HG03045 (cell line): ENCODE results near the gene LRRC4B.
"Not testable (repeated sequence)": the region's sequence is repeated elsewhere in the genome, so short reads cannot be mapped to it uniquely, and the experiment has no call there.

Experiments
- ATAC-seq: cut with Tn5 transposase; IDR thresholded peaks from one replicate; pipeline ENCODE4 v1.9.1; 2021; ENCODE audit warnings: mild to moderate bottlenecking, moderate library complexity; ENCODE audit not compliant: unreplicated experiment

Gene LRRC4B, protein sequence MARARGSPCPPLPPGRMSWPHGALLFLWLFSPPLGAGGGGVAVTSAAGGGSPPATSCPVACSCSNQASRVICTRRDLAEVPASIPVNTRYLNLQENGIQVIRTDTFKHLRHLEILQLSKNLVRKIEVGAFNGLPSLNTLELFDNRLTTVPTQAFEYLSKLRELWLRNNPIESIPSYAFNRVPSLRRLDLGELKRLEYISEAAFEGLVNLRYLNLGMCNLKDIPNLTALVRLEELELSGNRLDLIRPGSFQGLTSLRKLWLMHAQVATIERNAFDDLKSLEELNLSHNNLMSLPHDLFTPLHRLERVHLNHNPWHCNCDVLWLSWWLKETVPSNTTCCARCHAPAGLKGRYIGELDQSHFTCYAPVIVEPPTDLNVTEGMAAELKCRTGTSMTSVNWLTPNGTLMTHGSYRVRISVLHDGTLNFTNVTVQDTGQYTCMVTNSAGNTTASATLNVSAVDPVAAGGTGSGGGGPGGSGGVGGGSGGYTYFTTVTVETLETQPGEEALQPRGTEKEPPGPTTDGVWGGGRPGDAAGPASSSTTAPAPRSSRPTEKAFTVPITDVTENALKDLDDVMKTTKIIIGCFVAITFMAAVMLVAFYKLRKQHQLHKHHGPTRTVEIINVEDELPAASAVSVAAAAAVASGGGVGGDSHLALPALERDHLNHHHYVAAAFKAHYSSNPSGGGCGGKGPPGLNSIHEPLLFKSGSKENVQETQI

DNA sequence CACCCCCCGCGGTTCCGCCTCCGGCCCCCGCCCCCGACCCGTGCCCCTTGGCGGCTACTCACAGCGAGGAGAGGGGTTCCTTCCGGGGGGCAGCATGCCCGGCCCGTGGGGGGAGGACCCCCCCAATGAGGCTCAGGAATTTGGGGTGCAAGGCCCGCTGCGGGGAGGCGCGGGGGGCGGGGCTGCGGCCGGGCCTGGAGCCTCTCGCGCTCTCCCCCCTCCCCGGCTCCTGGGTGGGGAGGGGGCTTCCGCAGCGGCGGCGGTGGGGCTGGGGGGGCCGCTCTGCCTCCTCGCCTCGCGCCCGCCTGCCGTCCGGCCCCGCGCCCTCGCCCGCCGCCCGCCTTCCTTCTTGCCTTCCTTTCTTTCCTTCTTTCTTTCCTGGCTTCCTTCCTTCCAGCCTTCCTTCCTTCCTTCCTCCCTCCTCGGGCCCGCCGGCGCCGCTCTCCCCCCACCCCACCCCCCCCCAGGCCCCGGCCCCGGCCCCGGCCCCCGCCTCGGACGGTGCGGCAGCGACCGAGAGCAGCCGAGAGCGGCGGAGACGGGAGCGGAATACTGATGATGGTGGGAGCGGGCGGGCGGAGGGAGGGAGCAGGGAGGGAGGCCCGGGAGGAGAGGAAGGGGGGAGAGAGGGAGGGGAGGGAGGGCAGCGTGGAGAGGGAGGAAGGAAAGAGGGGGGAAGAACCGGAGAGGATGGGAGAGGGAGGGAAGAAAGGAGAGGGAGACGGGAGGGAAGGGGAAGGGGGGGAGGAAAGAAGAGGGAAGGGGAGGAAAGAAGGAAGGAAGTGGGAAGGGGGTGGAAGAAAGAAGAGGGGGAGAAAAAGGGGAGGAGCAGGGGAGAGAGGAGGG is at the start of gene LRRC4B:
LRRC4B (minus strand) TSS at position 554 of the 846 bp plus-strand sequence. CDS start 19,597 bp downstream, outside the sequence.
- ATAC-seq, result no peak

DNA sequence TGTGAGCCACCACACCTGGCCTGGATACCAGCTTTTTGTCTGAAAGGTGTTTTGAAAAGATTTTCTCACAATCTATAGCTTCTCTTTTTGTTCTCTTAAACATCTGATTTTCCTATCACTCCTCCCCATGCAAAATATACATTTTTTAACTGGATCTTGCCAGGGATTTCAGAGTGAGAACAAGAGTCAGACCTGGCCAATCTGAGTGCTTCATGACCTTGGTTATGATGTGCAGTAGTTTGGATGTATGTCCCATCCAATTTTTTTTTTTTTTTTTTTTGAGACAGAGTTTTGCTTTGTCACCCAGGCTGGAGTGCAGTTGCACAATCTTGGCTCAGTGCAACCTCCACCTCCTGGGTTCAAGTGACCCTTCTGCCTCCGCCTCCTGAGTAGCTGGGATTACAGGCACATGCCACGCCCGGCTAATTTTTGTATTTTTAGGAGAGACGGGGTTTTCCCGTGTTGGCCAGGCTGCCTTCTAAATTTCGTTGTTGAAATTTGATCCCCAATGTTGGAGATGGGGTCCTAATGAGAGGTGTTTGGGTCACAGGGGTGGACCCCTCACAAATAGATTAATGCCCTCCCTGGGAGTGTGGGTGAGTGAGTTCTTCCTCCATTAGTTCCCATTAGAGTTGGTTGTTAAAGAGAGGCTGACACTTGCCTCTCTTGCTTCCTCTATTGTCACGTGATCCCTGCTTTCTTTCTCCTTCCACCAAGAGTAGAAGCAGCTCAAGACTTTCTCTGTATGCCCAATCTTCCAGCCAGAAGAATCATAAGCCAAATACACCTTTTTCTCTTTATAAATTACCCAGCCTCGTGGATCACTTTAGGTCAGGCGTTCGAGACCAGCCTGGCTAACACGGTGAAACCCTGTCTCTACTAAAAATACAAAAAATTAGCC is 44.5 kb upstream of the LRRC4B start:
- ATAC-seq, result not testable (repeated sequence)

DNA sequence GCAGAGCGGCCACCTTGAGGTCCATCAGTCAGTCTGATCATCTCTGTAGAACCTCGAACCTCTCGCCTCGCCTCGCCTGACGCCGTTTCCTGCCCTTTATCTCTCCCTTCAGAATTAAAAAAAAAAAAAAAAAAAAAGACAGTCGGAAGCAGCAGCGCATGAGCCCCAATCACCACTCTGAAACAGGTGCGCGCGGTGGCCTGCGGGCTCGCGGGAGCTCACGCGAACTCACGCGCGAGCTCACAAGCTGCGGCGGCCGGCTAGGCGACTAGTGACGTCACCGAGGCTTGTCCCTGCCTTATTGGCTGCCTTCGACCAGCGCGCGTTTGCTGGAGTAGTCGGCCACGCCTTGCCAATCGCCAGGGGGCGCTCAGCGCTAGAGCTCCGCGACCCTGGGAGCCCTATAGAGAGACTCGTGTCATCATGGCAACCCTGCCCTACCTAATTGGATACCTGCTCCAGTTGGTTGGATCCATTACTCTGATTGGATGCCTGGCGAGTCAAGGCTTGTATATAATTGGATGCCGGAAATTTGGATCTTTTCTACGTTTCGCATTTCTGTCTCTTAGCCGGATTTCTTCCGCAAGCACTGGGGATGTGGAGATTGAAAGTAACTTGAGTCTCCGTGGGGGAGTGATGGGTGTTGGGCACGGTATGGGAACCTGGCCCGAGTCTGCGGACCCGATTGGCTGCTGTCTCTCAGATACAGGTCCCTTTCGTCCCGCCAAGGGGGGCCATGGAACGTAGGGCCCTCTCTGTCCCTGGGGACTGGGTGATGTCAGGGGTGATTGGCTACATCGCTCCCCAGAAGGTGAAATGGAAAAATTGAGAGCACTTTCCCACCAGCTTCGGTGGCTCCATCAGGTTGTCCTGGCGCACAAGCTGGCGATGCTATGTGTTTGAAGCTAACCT is 39.9 kb upstream of the LRRC4B start:
- ATAC-seq, result no peak

DNA sequence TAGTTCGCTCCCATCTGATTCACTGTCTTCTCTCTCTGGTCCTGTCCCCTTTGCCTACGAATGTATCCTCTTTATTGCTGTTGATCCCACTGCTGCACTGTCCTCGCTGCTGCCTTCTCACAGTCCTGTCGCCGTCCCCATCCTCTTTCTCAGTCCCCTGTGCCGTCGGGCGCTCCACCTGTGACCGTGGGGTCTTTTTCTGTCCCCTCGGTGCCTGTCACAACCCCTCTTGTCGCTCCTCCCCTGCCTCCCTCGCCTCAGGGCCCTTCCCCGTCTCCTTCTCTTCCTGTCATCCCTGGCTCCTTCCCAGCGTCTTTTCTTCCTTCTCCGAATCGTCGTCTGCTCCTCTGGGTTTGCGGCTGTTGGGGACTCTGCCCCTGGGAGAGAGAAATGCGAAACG is 39.2 kb upstream of the LRRC4B start:
- no peak for ATAC-seq

DNA sequence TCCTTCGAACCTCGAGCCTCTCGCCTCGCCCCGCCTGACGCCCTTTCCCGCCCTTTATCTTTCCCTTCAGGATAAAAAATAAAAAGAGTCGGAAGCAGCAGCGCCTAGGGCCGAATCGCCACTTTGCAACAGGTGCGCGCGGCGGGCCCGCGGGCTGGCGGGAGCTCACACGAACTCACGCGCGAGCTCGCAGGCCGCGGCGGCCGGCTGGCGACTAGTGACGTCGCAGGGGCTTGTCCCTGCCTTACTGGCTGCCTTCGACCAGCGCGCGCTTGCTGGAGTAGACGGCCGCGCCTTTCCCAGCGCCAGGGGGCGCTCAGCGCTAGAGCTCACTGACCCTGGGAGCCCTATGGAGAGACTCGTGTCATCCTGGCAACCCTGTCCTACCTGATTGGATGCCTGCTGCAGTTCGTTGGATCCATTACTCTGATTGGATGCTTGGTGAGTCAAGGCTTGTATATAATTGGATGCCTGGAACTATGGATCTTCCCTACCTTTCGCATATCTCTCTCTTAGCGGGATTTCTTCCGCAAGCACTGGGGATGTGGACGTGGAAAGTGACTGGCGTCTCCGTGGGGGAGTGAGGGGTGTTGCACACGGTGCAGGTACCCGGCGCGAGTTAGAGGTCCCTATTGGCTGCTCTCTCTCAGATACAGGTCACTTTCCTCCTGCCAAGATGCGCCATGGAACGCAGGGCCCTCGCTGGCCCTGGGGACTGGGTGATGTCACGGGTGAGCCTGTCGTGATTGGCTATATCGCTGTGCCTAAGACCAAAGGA is 38.0 kb upstream of the LRRC4B start:
- not testable (repeated sequence) for ATAC-seq

DNA sequence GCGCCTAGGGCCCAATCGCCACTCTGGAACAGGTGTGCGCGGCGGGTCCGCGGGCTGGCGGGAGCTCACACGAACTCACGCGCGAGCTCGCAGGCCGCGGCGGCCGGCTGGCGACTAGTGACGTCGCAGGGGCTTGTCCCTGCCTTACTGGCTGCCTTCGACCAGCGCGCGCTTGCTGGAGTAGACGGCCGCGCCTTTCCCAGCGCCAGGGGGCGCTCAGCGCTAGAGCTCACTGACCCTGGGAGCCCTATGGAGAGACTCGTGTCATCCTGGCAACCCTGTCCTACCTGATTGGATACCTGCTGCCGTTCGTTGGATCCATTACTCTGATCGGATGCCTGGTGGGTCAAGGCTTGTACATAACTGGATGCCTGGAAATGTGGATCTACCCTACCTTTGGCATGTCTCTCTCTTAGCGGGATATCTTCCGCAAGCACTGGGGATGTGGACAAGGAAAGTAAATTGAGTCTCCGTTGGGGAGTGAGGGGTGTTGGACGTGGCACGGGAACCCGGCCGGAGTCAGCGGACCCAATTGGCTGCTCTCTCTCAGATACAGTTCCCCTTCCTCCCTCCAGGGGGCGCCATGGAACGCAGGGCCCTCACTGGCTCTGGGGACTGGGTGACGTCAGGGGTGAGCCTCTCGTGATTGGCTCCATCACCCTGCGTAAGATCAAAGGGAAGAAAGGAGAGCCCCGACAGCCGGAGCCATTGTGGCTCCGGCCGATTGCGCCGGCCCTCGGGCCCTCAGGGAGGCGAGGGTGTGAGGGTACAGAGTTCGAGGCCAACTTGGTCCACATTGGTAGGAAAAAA is 36.2 kb upstream of the LRRC4B start:
- ATAC-seq, result not testable (repeated sequence)

DNA sequence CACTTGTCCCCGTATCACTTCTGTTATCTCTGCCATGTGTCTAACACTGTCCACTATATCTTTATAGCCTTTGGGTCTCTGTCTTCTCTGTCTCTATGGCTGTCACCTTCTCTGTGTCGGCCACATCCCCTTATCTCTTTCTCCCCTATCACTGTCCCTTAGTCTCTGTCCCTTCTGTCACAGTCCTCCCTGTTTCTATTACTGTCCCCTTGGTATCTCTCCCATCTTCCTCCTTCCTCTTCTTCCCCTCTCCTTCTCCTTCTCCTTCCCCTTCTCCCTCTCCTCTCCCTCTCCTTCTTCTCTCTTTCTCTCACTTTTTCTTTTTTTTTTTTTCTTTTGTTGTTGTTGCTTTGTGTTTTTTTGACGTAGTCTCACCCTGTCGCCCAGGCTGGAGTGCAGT is 34.7 kb upstream of the LRRC4B start:
- no peak for ATAC-seq

DNA sequence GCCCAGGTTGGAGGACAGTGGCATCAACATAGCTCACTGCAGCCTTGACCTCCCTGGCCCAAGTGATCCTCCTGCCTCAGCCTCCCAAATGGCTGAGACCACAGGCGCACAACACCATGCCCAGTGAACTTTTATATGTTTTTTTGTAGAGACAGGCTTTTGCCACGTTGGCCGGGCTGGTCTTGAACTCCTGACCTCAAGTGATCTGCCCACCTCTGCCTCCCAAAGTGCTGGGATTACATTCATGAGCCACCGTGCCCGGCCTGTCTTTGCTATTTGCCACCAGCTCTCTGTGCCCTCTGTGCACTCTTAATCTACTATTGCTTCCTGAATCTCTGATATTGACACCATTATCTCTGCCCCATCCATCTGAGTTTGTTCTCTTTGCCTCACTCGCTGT is 34.3 kb upstream of the LRRC4B start:
- no peak for ATAC-seq

DNA sequence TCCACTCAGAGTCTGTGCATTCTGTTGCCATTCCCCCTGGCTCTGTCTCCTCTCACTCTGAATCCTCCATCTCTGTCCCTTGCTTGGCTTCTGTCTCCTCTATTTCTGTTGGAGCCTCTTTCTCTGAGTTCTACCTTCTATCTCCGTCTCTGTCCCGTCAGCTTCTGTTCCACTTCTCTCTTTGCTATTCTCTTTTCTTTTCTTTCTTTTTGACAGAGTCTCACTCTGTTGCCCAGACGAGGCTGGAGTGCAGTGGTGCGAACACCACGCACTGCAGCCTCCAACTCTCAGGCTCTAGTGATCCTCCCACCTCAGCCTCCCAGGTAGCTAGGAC is 33.8 kb upstream of the LRRC4B start:
- no peak for ATAC-seq

DNA sequence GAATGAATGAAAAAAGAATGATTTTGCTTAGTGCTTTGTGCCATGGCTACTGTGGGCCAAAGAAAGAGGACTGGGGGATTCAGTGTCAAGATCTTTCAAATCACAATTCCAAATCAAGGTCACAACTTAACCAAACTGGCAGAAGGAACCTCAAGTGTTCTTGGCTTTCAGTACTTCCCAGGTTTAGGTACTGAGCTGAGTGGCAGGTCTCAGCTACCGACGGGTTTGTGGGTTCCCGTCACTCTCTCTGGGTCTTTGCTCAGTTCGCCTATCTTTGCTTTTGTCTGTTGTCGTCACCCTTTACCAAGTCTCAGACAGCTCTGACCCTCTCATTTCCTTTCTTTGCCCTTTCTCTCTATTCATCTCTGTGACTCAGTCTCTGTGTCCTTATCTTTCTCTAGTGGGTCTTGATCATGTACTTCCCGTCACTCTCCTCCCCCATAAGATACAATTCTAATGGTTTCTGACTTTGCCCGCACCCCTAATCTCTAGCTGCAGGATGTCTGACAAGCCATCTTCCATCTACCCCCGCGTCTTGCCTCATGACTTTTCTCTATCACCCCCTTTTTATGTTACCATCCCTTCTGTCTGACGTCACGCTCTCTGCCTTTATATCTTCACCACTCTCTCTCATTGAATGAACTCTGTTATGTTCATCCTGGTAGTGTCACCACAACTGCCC is 33.3 kb upstream of the LRRC4B start:
- no peak for ATAC-seq

DNA sequence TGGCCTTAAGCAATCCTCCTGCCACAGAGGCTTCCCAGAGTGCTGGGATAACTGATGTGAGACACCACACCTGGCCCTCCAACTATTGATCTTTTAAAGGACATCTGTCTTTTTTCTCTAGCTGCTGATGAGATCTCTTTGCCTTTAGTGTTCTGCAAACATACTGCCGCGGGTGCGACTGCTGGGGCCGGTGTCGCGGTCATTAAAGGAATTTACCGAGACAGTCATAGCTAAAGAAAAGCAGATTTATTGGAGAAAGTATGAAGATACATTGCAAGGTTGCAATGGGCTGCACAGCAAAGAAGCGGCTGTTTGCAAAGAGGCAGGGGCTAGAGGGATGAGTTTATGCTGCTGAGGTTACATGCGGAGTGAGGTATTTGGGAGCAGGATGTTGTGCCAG is 31.2 kb upstream of the LRRC4B start:
- no peak for ATAC-seq

DNA sequence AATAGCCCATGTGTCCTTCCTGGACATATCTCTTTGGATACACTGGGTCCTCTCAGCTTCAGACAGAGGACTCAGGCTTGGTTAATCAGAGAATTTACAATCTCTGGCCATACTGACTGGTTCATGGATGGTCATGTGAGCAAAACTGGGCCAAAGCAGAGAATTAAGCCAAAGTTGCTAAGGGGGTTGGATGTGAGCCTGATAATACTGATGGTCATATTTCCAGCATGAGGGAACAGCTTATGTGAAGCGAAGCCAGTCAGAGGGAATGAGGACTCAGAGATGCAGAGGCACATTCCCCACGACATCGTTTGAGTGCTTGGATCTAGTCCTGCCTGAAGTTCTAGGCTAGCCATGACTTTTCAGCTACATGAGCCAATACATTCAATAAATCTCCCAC is 22.0 kb upstream of the LRRC4B start:
- ATAC-seq, result no peak

DNA sequence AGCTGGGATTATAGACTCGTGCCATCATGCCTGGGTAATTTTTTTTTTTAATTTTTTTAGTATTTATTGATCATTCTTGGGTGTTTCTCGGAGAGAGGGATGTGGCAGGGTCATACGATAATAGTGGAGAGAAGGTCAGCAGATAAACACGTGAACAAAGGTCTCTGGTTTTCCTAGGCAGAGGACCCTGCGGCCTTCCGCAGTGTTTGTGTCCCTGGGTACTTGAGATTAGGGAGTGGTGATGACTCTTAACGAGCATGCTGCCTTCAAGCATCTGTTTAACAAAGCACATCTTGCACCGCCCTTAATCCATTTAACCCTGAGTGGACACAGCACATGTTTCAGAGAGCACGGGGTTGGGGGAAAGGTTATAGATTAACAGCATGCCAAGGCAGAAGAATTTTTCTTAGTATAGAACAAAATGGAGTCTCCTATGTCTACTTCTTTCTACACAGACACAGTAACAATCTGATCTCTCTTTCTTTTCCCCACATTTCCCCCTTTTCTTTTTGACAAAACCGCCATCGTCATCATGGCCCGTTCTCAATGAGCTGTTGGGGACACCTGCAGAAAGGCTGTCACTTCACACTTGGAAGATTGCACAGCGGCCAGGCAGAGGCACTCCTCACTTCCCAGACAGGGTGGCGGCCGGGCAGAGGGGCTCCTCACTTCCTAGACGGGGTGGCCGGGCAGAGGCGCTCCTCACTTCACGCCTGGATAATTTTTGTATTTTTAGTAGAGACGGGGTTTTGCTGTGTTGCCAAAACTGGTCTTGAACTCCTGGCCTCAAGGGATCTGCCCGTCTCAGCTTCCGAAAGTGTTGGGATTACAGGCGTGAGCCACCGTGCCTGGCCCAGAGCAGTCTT is 13.8 kb upstream of the LRRC4B start:
- ATAC-seq, result not testable (repeated sequence)

DNA sequence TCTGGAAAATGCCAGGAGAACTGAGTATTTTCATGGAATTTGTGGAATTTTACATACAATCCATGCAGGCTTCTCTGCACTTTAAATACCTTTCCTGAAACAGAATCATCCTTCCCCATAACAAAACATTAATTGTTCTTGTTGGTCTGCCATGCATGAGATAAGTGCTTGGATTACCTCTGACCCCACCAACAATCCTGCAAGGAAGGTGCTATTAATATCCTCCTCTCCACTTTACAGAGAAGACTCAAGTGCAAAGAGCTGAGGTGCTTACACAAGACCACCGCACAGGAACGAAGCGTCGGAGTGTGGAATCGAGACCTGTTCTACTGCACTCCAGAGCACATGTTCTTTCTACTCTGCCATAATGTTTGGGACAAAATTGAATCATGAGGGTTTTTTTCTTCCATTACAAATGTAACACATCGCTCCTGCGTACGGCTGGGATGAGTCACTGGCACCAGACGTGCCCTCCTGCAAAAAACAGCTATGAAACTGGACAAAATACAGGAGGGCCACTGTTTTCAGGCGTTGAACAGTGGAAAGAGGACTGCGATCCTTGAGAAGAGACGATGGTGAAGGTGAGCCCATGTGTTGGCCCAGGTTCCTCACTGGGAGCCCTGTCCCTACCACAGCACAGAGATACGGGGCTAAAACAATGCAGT is 12.9 kb upstream of the LRRC4B start:
- ATAC-seq, result no peak

DNA sequence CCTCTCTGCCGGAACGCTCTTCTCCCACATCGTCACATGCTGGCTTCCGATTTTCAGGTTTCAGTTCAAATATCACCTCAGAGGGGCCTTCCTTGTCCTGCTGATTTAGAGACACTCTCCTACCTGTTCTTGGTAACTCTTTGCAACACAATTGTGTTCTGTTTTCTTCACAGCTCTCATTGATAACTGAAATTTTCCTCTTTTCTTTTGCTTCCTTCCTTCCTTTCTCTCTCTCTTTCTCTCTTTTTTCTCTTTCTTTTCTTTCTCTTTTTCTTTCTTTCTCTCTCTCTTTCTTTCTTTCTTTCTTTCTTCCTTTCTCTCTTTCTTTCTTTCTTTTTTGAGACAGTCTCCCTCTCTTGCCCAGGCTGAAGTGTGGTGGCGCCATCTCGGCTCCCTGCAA is 12.0 kb upstream of the LRRC4B start:
- ATAC-seq, result no peak

DNA sequence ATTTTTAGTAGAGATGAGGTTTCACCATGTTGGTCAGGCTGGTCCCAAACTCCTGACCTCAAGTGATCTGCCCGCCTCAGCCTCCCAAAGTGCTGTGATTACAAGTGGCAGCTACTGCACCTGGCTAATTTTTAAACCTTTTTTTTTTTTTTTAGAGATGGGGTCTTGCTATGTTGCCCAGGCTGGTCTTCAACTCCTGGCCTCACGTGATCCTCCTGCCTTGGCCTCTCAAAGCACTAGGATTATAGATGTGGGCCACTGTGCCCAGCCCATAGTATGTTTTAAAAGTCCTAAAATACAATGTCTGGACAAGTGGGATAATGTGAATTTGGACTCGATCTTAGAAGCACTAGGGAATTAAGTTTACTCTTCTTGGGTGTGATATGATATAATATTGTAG is 8.5 kb upstream of the LRRC4B start:
- ATAC-seq, result not testable (repeated sequence)
